Measurements from ENCODE around the gene EHMT1. TPM values are rescaled to one million over a fixed set of nuclear protein-coding genes. Genes with fewer than 3 reads are reported as not detected.
"Not testable (repeated sequence)": the region's sequence is repeated elsewhere in the genome, so short reads cannot be mapped to it uniquely, and the experiment has no call there.

Gene EHMT1
- total RNA-seq, 1 donor from 2014 or later, result 40.8 TPM

GRCh38 chr9:137590469-137591383 is 28.1 kb upstream of the EHMT1 start, which contains the start of gene ZMYND19:
Gene ZMYND19 (minus strand): TSS chr9:137590512. CDS start chr9:137590263, 249 bp downstream.
- peak; percentile 7 for TF ChIP-seq CTCF (conservative IDR thresholded peaks at IDR 0.05; ENCODE audit: low read depth, low read length)
- peak within 1 kb of the TSS; percentile 87 for H3K4me3 ChIP-seq (ENCODE audit: low read depth, low read length)
- no peak for DNase-seq (ENCODE audit: low read depth)

- TF ChIP-seq CTCF (conservative IDR thresholded peaks at IDR 0.05; ENCODE audit: low read depth, low read length), result no peak
- DNase-seq (ENCODE audit: low read depth), result no peak
Measured at GRCh38 chr9:137592767-137593166, 26.0 kb upstream of the EHMT1 start.

GRCh38 chr9:137593176-137593575 is 25.6 kb upstream of the EHMT1 start:
- no peak for TF ChIP-seq CTCF (conservative IDR thresholded peaks at IDR 0.05; ENCODE audit: low read depth, low read length)
- H3K4me3 ChIP-seq (ENCODE audit: low read depth, low read length), result no peak overlapping the region
- DNase-seq (ENCODE audit: low read depth), result no peak

More at GRCh38 chr9:137592767-137593166, 26.0 kb upstream of the EHMT1 start:
- no peak overlapping the region for H3K4me3 ChIP-seq (ENCODE audit: low read depth, low read length)

GRCh38 chr9:137596577-137596976 is 22.2 kb upstream of the EHMT1 start:
- not testable (repeated sequence) for DNase-seq (ENCODE audit: low read depth); H3K4me3 ChIP-seq (ENCODE audit: low read depth, low read length)

GRCh38 chr9:137598943-137599342 is 19.9 kb upstream of the EHMT1 start:
- no peak for DNase-seq (ENCODE audit: low read depth)
- H3K4me3 ChIP-seq (ENCODE audit: low read depth, low read length), result no peak overlapping the region
- TF ChIP-seq CTCF (conservative IDR thresholded peaks at IDR 0.05; ENCODE audit: low read depth, low read length), result no peak

GRCh38 chr9:137602661-137603060 is 16.1 kb upstream of the EHMT1 start:
- TF ChIP-seq CTCF (conservative IDR thresholded peaks at IDR 0.05; ENCODE audit: low read depth, low read length), result no peak
- no peak for DNase-seq (ENCODE audit: low read depth)
- no peak overlapping the region for H3K4me3 ChIP-seq (ENCODE audit: low read depth, low read length)

GRCh38 chr9:137603879-137604278 is 14.9 kb upstream of the EHMT1 start:
- TF ChIP-seq CTCF (conservative IDR thresholded peaks at IDR 0.05; ENCODE audit: low read depth, low read length), result no peak
- no peak for DNase-seq (ENCODE audit: low read depth)
- no peak overlapping the region for H3K4me3 ChIP-seq (ENCODE audit: low read depth, low read length)

Data from epithelial cell of proximal tubule (primary cell).